OCI-LY7 (cell line): ENCODE results near the gene NKAPD1.

Source experiments
- EZH2phosphoT487 ChIP-seq: fragments of 200-600 bp; sonication (generic); IDR thresholded peaks from 2 replicates; pipeline ENCODE4 v1.6.1; 2018; ENCODE audit warnings: low read depth, borderline replicate concordance, mild to moderate bottlenecking, mixed run types, antibody characterized with exemption, low read length, moderate library complexity, mixed read lengths
- TF ChIP-seq, protein P1 (sequence below): fragments of 200-600 bp; sonication (generic); conservative IDR thresholded peaks from 2 replicates; pipeline ENCODE4 v1.5.1; 2014; ENCODE audit warnings: mild to moderate bottlenecking, antibody characterized with exemption, low read length, moderate library complexity, mixed read lengths

- TF ChIP-seq, protein P1, sequence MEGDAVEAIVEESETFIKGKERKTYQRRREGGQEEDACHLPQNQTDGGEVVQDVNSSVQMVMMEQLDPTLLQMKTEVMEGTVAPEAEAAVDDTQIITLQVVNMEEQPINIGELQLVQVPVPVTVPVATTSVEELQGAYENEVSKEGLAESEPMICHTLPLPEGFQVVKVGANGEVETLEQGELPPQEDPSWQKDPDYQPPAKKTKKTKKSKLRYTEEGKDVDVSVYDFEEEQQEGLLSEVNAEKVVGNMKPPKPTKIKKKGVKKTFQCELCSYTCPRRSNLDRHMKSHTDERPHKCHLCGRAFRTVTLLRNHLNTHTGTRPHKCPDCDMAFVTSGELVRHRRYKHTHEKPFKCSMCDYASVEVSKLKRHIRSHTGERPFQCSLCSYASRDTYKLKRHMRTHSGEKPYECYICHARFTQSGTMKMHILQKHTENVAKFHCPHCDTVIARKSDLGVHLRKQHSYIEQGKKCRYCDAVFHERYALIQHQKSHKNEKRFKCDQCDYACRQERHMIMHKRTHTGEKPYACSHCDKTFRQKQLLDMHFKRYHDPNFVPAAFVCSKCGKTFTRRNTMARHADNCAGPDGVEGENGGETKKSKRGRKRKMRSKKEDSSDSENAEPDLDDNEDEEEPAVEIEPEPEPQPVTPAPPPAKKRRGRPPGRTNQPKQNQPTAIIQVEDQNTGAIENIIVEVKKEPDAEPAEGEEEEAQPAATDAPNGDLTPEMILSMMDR, result no peak
- no peak for TF ChIP-seq EZH2phosphoT487
Observed at GRCh38 chr11:112025707-112026106, 48.4 kb upstream of the NKAPD1 start.
